Nephron (organoid): ENCODE results near the gene EXD3.

ENCODE experiments used
- H3K27ac Mint-ChIP-seq, 3 experiments: 2 replicates each; pipeline ENCODE4 v1.8.0; 2020; ENCODE audit warnings: mixed read lengths in 3 of 3, mild to moderate bottlenecking in 2 of 3, moderate library complexity in 1 of 3
- H3K27me3 Mint-ChIP-seq: 2 replicates; pipeline ENCODE4 v1.8.0; 2021; ENCODE audit warnings: low read depth, mild to moderate bottlenecking, moderate library complexity, mixed read lengths
- H3K36me3 Mint-ChIP-seq: 2 replicates; pipeline ENCODE4 v1.8.0; 2020; ENCODE audit warnings: low read depth, mixed read lengths
- H3K4me1 Mint-ChIP-seq: 2 replicates; pipeline ENCODE4 v1.8.0; 2020; ENCODE audit warnings: mixed read lengths
- H3K4me3 Mint-ChIP-seq, 3 experiments: 2 replicates each; pipeline ENCODE4 v1.8.0; 2020; ENCODE audit warnings: mild to moderate bottlenecking in 3 of 3, mixed read lengths in 3 of 3, moderate library complexity in 2 of 3
- H3K9me3 Mint-ChIP-seq: 2 replicates; pipeline ENCODE4 v1.8.0; 2020; ENCODE audit warnings: mixed read lengths
- CTCF ChIP-seq, 3 experiments: fragments of 200-600 bp; sonication (generic); IDR thresholded peaks; one replicate each; pipeline ENCODE4 v1.5.0; 2021; ENCODE audit warnings: antibody characterized with exemption in 3 of 3; ENCODE audit not compliant: unreplicated experiment in 3 of 3

EXD3 gene

DNA sequence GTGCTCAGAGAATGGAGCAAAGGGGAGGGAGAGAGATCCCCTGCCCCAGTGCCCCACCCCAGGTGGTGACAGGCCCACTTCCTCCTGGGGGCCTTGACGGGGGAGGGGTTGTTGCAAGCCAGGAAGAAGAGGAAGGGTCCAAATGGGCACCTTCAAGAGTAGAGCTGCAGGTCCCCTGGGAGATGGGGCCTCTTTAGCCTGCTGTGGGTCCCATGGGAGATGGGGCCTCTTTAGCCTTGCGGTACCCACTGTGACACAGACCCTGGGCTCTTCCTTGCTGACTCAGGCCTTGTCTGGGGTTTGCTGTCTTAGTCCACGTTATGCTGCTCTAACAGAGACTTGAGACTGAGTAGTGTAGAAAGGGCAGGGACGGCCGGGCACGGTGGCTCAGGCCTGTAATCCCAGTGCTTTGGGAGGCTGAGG, 155.0 kb downstream of the EXD3 start:
- H3K4me3 Mint-ChIP-seq: no peak overlapping the region
- no peaks in the 10 kb centered on the region for H3K4me1 Mint-ChIP-seq
- no peaks in the 10 kb centered on the region for H3K9me3 Mint-ChIP-seq
- H3K27me3 Mint-ChIP-seq: no peaks in the 10 kb centered on the region
- TF ChIP-seq CTCF (IDR thresholded peaks at IDR 0.05; ENCODE audit: unreplicated experiment in 3 of 3): no peak
- no peak overlapping the region for H3K27ac Mint-ChIP-seq
- H3K36me3 Mint-ChIP-seq: peaks cover 18% of the 10 kb centered on the region

- Mint-ChIP-seq H3K9me3 (no peaks in the 10 kb centered on the region), H3K4me1 (peaks cover 2% of the 10 kb centered on the region), H3K4me3 (no peak overlapping the region), H3K27me3 (no peaks in the 10 kb centered on the region), H3K36me3 (peaks cover 20% of the 10 kb centered on the region), H3K27ac (no peak overlapping the region)
- TF ChIP-seq CTCF (IDR thresholded peaks at IDR 0.05; ENCODE audit: unreplicated experiment in 3 of 3): no peak
Measured at GRCh38 chr9:137266585-137267453, 156.1 kb downstream of the EXD3 start.

- Mint-ChIP-seq H3K9me3 (no peaks in the 10 kb centered on the region), H3K36me3 (peaks cover 25% of the 10 kb centered on the region), H3K4me3 (no peak overlapping the region), H3K27ac (no peak overlapping the region), H3K4me1 (peaks cover 6% of the 10 kb centered on the region), H3K27me3 (no peaks in the 10 kb centered on the region)
- TF ChIP-seq CTCF (IDR thresholded peaks at IDR 0.05; ENCODE audit: unreplicated experiment in 3 of 3): no peak
Measured at GRCh38 chr9:137266162-137266527, 156.8 kb downstream of the EXD3 start.

DNA sequence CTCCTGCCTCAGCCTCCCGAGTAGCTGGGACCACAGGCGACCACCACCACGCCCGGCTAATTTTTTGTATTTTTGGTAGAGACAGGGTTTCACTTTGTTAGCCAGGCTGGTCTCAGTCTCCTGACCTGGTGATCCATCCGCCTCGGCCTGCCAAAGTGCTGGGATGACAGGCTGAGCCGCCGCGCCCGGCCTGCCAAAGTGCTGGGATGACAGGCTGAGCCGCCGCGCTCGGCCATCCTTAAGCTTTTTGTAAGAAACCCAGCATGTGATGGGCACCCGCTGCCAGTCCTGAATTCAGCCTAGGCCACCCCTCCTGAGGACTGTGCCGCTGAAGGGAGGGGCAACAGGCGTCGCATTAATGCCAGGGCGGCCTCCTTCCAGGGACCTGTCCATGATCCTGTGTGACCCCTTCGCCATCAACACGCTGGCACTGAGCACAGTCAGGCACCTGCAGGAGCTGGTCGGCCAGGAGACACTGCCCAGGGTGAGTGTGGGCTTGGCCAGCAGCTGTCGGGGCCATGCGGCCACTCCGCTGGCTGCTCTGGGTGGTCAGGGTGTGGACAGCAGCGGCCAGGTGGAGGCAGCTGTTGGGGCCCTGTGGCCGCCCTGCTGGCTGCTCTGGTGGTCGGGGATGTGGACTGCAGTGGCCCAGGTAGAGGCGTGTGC, 157.3 kb downstream of the EXD3 start:
- H3K4me1 Mint-ChIP-seq: peaks cover 6% of the 10 kb centered on the region
- H3K9me3 Mint-ChIP-seq: no peaks in the 10 kb centered on the region
- H3K27me3 Mint-ChIP-seq: no peaks in the 10 kb centered on the region
- no peak overlapping the region for H3K4me3 Mint-ChIP-seq
- peaks cover 25% of the 10 kb centered on the region for H3K36me3 Mint-ChIP-seq
- TF ChIP-seq CTCF (IDR thresholded peaks at IDR 0.05; ENCODE audit: unreplicated experiment in 3 of 3): no peak
- no peak overlapping the region for H3K27ac Mint-ChIP-seq

GRCh38 chr9:137264067-137264466, 158.9 kb downstream of the EXD3 start:
- Mint-ChIP-seq H3K4me3 (no peak overlapping the region), H3K27ac (no peak overlapping the region), H3K9me3 (no peaks in the 10 kb centered on the region), H3K4me1 (peaks cover 6% of the 10 kb centered on the region), H3K27me3 (no peaks in the 10 kb centered on the region), H3K36me3 (peaks cover 19% of the 10 kb centered on the region)
- TF ChIP-seq CTCF (IDR thresholded peaks at IDR 0.05; ENCODE audit: unreplicated experiment in 3 of 3): no peak
